ENCODE results near the gene ASXL1. TPM values are rescaled to one million over a fixed set of nuclear protein-coding genes. Genes with fewer than 3 reads are reported as not detected.

Gene ASXL1
- total RNA-seq, 2 experiments from 2014 or later, result 129 to 137 TPM

GRCh38 chr20:32460683-32461320 lies 102.7 kb downstream of the ASXL1 start:
- Mint-ChIP-seq H3K27me3 (no peaks in the 10 kb centered on the region), H3K27ac (no peak overlapping the region), H3K4me3 (no peak overlapping the region), H3K36me3 (ENCODE audit: low read depth) (peaks cover 2% of the 10 kb centered on the region), H3K9me3 (no peaks in the 10 kb centered on the region), H3K4me1 (ENCODE audit: low read depth) (no peaks in the 10 kb centered on the region)
- ChIA-PET CTCF (no interaction called here), POLR2A (interaction anchor here (1.1 kb wide), 1 partner anchor 42 kb away, joined by 3 read pairs; no protein-coding TSS in a partner anchor)
- TF ChIP-seq CTCF (IDR thresholded peaks at IDR 0.05), result no peak
- intact Hi-C loops (cut with micrococcal nuclease), result no loop called here
- no peak for DNase-seq
- no peak for ATAC-seq

DNA sequence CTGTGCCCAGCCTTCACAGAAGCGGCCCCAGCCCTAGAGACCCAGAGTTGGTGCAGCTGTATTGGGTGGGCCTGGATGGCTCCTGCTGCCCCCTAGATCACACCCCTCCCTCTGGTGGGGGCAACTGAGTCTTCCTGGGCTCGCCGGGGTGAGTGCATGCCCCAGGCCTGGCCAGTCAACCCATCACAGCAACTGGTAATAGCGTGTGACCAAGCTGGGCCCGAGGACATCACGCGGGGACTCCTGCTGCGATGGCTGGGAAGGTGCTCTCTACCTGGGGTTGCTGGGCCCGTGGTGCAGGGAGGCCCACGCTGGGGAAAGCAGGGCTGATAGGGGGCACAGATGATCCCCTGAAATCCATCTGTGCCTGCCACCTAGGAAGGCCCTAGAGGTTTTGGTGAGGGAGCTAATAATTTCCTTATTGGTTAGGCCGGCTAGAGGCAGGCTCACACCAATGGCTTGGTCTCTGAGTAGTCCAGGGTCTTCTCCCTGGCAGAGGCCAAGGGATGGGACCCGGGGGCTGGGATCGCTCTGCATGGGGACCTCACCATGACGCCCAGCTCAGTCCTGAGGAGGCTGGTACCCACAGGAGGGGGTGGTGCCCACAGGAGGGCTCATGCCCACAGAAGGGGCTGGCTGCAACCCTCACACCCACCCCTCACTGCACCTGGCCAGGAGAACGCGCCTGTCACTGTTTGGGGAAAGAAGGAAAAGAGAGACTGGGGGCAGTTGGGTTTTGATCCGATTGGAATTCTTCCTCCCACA lies 103.9 kb downstream of the ASXL1 start:
- Mint-ChIP-seq H3K4me1 (ENCODE audit: low read depth) (no peaks in the 10 kb centered on the region), H3K27ac (peak overlapping the region; percentile 49), H3K36me3 (ENCODE audit: low read depth) (peaks cover 2% of the 10 kb centered on the region), H3K27me3 (no peaks in the 10 kb centered on the region), H3K9me3 (no peaks in the 10 kb centered on the region), H3K4me3 (no peak overlapping the region)
- ChIA-PET CTCF (no interaction called here), POLR2A (no interaction called here)
- DNase-seq, result no peak
- no peak for TF ChIP-seq CTCF (IDR thresholded peaks at IDR 0.05)
- intact Hi-C loops (cut with micrococcal nuclease), result no loop called here
- no peak for ATAC-seq

DNA sequence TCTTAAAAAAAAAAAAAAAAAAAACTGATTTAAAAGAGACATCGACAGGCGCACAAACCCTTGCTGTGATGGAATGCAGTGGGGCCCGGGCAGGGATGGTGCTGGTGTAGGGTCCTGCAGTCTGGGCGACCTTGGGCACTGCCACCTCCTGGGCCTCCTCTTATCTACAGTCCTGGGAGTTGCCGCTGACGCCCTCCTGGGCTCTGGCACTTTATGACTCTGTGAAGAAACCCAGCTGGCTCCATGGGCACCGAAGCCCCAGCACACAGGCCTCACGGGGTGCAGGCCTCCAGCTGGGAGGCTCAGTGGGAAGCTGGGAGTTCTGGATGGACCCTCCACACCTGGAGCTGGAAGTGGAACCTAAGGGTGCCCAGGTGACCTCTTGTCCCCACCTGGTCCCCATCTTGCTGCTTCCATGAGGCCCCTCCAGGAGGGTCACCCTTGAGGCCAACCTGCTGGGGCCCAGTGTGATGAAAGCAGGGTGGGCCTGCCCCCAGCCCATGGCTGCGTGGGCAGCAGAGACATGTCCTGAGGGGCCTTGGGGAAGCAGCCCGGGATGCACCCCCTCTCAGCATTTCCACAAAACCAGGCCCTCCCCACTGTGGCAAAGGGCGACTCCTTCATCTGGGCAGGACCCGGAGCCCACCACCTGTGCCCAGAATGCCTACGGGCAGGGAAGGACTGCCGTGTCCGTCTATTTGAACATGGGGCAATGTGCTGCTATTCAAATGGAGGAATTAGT lies 104.9 kb downstream of the ASXL1 start:
- no peak for TF ChIP-seq CTCF (IDR thresholded peaks at IDR 0.05)
- ChIA-PET POLR2A (no interaction called here), CTCF (no interaction called here)
- no peak overlapping the region for H3K27ac Mint-ChIP-seq
- ATAC-seq, result no peak
- H3K4me3 Mint-ChIP-seq, result no peak overlapping the region
- no peaks in the 10 kb centered on the region for H3K27me3 Mint-ChIP-seq
- intact Hi-C loops (cut with micrococcal nuclease), result no loop called here
- H3K36me3 Mint-ChIP-seq (ENCODE audit: low read depth), result peaks cover 2% of the 10 kb centered on the region
- no peaks in the 10 kb centered on the region for H3K4me1 Mint-ChIP-seq (ENCODE audit: low read depth)
- no peaks in the 10 kb centered on the region for H3K9me3 Mint-ChIP-seq
- no peak for DNase-seq

DNA sequence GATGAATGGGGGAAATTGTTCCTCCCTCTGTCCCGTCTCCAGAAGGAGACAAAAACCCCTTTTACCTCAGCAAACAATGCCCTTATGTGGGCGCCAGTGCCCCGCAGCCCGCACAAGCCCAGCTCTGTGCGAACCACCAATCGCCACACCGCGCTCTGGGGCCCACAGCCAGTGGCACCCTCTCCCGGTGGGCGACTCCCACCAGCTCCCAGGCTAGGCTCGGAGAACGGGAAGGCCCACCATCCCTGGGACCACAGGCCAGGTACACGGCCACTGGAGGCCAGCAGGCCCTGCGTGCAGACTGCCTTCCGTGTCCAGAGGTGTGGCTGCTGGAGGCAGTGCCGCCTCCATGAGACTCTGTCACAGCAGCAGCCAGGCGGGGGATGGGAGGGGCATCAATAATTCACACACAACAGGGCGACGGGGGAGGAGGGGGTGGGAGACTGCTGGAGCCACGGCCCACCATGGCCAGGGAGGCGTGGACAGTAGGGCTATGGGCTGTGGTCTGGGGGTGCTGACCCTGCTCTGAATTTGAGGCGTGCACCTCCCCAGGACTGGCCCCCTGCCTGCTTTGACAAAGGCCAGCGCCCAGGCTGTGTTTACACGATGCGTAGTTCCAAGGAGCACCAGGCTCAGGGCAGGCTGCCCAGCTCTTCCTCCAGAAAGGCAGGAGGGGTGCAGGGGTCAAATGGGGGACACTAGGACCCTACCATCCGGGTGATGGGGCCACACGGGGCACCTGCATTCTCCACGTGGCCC lies 105.7 kb downstream of the ASXL1 start:
- DNase-seq (no peak), ATAC-seq (no peak)
- Mint-ChIP-seq H3K4me3 (no peak overlapping the region), H3K4me1 (ENCODE audit: low read depth) (no peaks in the 10 kb centered on the region), H3K27me3 (no peaks in the 10 kb centered on the region), H3K27ac (no peak overlapping the region), H3K9me3 (no peaks in the 10 kb centered on the region), H3K36me3 (ENCODE audit: low read depth) (peaks cover 2% of the 10 kb centered on the region)
- TF ChIP-seq CTCF (IDR thresholded peaks at IDR 0.05), result no peak
- ChIA-PET CTCF (no interaction called here), POLR2A (no interaction called here)
- intact Hi-C loops (cut with micrococcal nuclease), result no loop called here
